Neuronal stem cell (in vitro differentiated cells): Measurements from ENCODE around the gene AADAC.
A peak's percentile ranks its signal among the peaks of the same experiment; 100 is the strongest.

Source experiments
- DNase-seq: peaks from one replicate; pipeline ENCODE4 v3.0.0-alpha.2; 2013; ENCODE audit warnings: low spot score
- H2AFZ ChIP-seq: one replicate; pipeline ENCODE4 v1.6.1; 2013; ENCODE audit warnings: mild to moderate bottlenecking, low read length, inconsistent platforms
- H2AK5ac ChIP-seq: 2 replicates; pipeline ENCODE4 v1.6.1; 2013; ENCODE audit warnings: low read depth, mild to moderate bottlenecking, inconsistent platforms, low read length, moderate library complexity, mixed read lengths
- H2BK120ac ChIP-seq: 2 replicates; pipeline ENCODE4 v1.6.1; 2013; ENCODE audit warnings: low read depth, mild to moderate bottlenecking, inconsistent platforms, low read length, moderate library complexity, mixed read lengths
- H2BK12ac ChIP-seq: one replicate; pipeline ENCODE4 v1.6.1; 2013; ENCODE audit warnings: low read length, inconsistent platforms
- H2BK15ac ChIP-seq: 2 replicates; pipeline ENCODE4 v1.6.1; 2013; ENCODE audit warnings: mild to moderate bottlenecking, low read length, inconsistent platforms, mixed read lengths
- H2BK5ac ChIP-seq: one replicate; pipeline ENCODE4 v1.6.1; 2013; ENCODE audit warnings: inconsistent platforms, mild to moderate bottlenecking, low read length, moderate library complexity
- H3K14ac ChIP-seq: one replicate; pipeline ENCODE4 v1.6.1; 2013; ENCODE audit warnings: low read length, inconsistent platforms
- H3K18ac ChIP-seq: 2 replicates; pipeline ENCODE4 v1.6.1; 2013; ENCODE audit warnings: low read length, inconsistent platforms
- H3K23ac ChIP-seq: 2 replicates; pipeline ENCODE4 v1.6.1; 2013; ENCODE audit warnings: low read depth, mild to moderate bottlenecking, mixed read lengths, low read length, inconsistent platforms; ENCODE audit not compliant: poor library complexity
- H3K27ac ChIP-seq: replicated peaks from 3 replicates; pipeline ENCODE4 v1.5.1; 2013; ENCODE audit warnings: low read length, inconsistent platforms
- H3K27me3 ChIP-seq, 3 experiments: 2 replicates each; pipeline ENCODE4 v1.6.1; 2013; ENCODE audit warnings: low read length in 3 of 3, mild to moderate bottlenecking in 2 of 3, inconsistent platforms in 1 of 3, low read depth in 1 of 3, mixed read lengths in 1 of 3, moderate library complexity in 1 of 3; ENCODE audit not compliant: control insufficient read depth in 3 of 3, insufficient read depth in 3 of 3
- H3K36me3 ChIP-seq, 2 donors: replicated peaks in 1 of 2; 2 replicates each; pipeline ENCODE4 v1.6.1; 2013; ENCODE audit warnings: low read length in 2 of 2; ENCODE audit not compliant: control insufficient read depth in 2 of 2, insufficient read depth in 2 of 2
- H3K4ac ChIP-seq: 2 replicates; pipeline ENCODE4 v1.6.1; 2013; ENCODE audit warnings: inconsistent platforms, mild to moderate bottlenecking, low read length, moderate library complexity
- H3K4me1 ChIP-seq, 2 donors: 1 replicate in 1 of 2; 2 replicates in 1 of 2; pipeline ENCODE4 v1.6.1; 2013; ENCODE audit warnings: low read length in 2 of 2, low read depth in 1 of 2; ENCODE audit not compliant: control insufficient read depth in 2 of 2, insufficient read depth in 1 of 2
- H3K4me2 ChIP-seq: one replicate; pipeline ENCODE4 v1.6.1; 2013; ENCODE audit warnings: mild to moderate bottlenecking, low read length, inconsistent platforms; ENCODE audit not compliant: insufficient read depth, poor library complexity, severe bottlenecking
- H3K4me3 ChIP-seq, 2 donors: 2 replicates each; pipeline ENCODE4 v1.5.1; 2013; ENCODE audit warnings: low read length in 2 of 2, mild to moderate bottlenecking in 2 of 2, inconsistent platforms in 1 of 2, moderate library complexity in 1 of 2
- H3K79me1 ChIP-seq: one replicate; pipeline ENCODE4 v1.6.1; 2013; ENCODE audit warnings: low read depth, mild to moderate bottlenecking, inconsistent platforms, low read length, moderate library complexity
- H3K9ac ChIP-seq: one replicate; pipeline ENCODE4 v1.6.1; 2013; ENCODE audit warnings: mild to moderate bottlenecking, low read depth, low read length, inconsistent platforms; ENCODE audit not compliant: poor library complexity
- H3K9me3 ChIP-seq, 2 donors: replicated peaks in 1 of 2; 2 replicates each; pipeline versions ENCODE3 to v1.6.1; 2013; ENCODE audit warnings: low read length in 2 of 2, mild to moderate bottlenecking in 2 of 2, inconsistent platforms in 1 of 2, low read depth in 1 of 2, mixed read lengths in 1 of 2, moderate library complexity in 1 of 2; ENCODE audit not compliant: control insufficient read depth in 2 of 2, insufficient read depth in 1 of 2
- H4K8ac ChIP-seq: one replicate; pipeline ENCODE4 v1.6.1; 2013; ENCODE audit warnings: low read depth, mild to moderate bottlenecking, inconsistent platforms, low read length, moderate library complexity
- H4K91ac ChIP-seq: one replicate; pipeline ENCODE4 v1.6.1; 2013; ENCODE audit warnings: low read length, low read depth, mild to moderate bottlenecking, inconsistent platforms; ENCODE audit not compliant: poor library complexity
- WGBS, 2 donors: extraction: QIAGEN DNeasy Blood & Tissue Kit; methylation state at CpG; one replicate each; pipeline ENCODE4 v1.1.7; 2013; ENCODE audit warnings: missing lambda C conversion rate in 2 of 2, mixed read lengths in 1 of 2; ENCODE audit not compliant: insufficient read length in 2 of 2, insufficient replicate concordance in 1 of 2; ENCODE audit errors: extremely low coverage in 2 of 2; 5-methylcytosine and 5-hydroxymethylcytosine counted together

Gene AADAC

GRCh38 chr3:151795276-151795675, 18.6 kb upstream of the AADAC start:
- Histone ChIP-seq H3K9me3 (no peaks in the 10 kb centered on the region), H2BK15ac (no peak overlapping the region), H3K18ac (no peak overlapping the region), H3K79me1 (no peaks in the 10 kb centered on the region), H3K4ac (no peak overlapping the region), H2BK5ac (no peak overlapping the region), H3K4me3 (no peak overlapping the region), H3K9ac (no peak overlapping the region), H3K27me3 (no peaks in the 10 kb centered on the region), H3K4me2 (no peak overlapping the region), H3K27ac (no peak overlapping the region), H3K36me3 (no peaks in the 10 kb centered on the region), H2BK120ac (no peak overlapping the region), H2BK12ac (no peak overlapping the region), H3K23ac (no peak overlapping the region), H3K4me1 (no peaks in the 10 kb centered on the region), H3K14ac (no peak overlapping the region), H4K91ac (no peak overlapping the region), H2AK5ac (no peak overlapping the region), H2AFZ (no peak overlapping the region), H4K8ac (no peak overlapping the region)
- DNase-seq: no peak
- no CpG with 5 or more reads among the region's 4 CpGs for WGBS, 2 donors

GRCh38 chr3:151796105-151796680, 17.7 kb upstream of the AADAC start:
- Histone ChIP-seq H3K79me1 (no peaks in the 10 kb centered on the region), H3K4me2 (no peak overlapping the region), H3K4me3 (no peak overlapping the region), H3K4me1 (no peaks in the 10 kb centered on the region), H3K14ac (no peak overlapping the region), H3K9ac (no peak overlapping the region), H2BK12ac (no peak overlapping the region), H4K91ac (no peak overlapping the region), H2BK15ac (no peak overlapping the region), H3K23ac (no peak overlapping the region), H2BK5ac (no peak overlapping the region), H3K27ac (no peak overlapping the region), H2AK5ac (no peak overlapping the region), H3K18ac (no peak overlapping the region), H2BK120ac (no peak overlapping the region), H2AFZ (no peak overlapping the region), H3K36me3 (no peaks in the 10 kb centered on the region), H3K9me3 (no peaks in the 10 kb centered on the region), H3K27me3 (no peaks in the 10 kb centered on the region), H3K4ac (no peak overlapping the region), H4K8ac (no peak overlapping the region)
- WGBS, 2 donors: no CpG with 5 or more reads among the region's 1 CpG
- no peak for DNase-seq

GRCh38 chr3:151798466-151798865, 15.4 kb upstream of the AADAC start:
- H3K14ac ChIP-seq: no peak overlapping the region
- no peak overlapping the region for H2AK5ac ChIP-seq
- no peak overlapping the region for H3K23ac ChIP-seq
- no peak overlapping the region for H3K9ac ChIP-seq
- H4K8ac ChIP-seq: no peak overlapping the region
- H3K4ac ChIP-seq: no peak overlapping the region
- H2BK12ac ChIP-seq: no peak overlapping the region
- H2BK15ac ChIP-seq: no peak overlapping the region
- H3K4me2 ChIP-seq: no peak overlapping the region
- H2BK120ac ChIP-seq: no peak overlapping the region
- H3K4me3 ChIP-seq: no peak overlapping the region
- no peaks in the 10 kb centered on the region for H3K4me1 ChIP-seq
- WGBS, 2 donors: no CpG with 5 or more reads among the region's 2 CpGs
- no peak overlapping the region for H3K27ac ChIP-seq
- H3K9me3 ChIP-seq: no peaks in the 10 kb centered on the region
- no peak overlapping the region for H4K91ac ChIP-seq
- H2AFZ ChIP-seq: no peak overlapping the region
- H3K27me3 ChIP-seq: no peaks in the 10 kb centered on the region
- H2BK5ac ChIP-seq: no peak overlapping the region
- no peaks in the 10 kb centered on the region for H3K36me3 ChIP-seq
- no peaks in the 10 kb centered on the region for H3K79me1 ChIP-seq
- DNase-seq: no peak
- no peak overlapping the region for H3K18ac ChIP-seq

- Histone ChIP-seq H4K8ac (no peak overlapping the region), H3K79me1 (no peaks in the 10 kb centered on the region), H3K4ac (no peak overlapping the region), H2BK5ac (no peak overlapping the region), H3K14ac (no peak overlapping the region), H3K9me3 (no peaks in the 10 kb centered on the region), H3K27ac (no peak overlapping the region), H2AFZ (no peak overlapping the region), H3K4me1 (no peaks in the 10 kb centered on the region), H3K9ac (no peak overlapping the region), H3K36me3 (no peaks in the 10 kb centered on the region), H2BK120ac (no peak overlapping the region), H3K23ac (no peak overlapping the region), H3K4me3 (no peak overlapping the region), H2AK5ac (no peak overlapping the region), H2BK15ac (no peak overlapping the region), H4K91ac (no peak overlapping the region), H3K27me3 (no peaks in the 10 kb centered on the region), H2BK12ac (no peak overlapping the region), H3K4me2 (no peak overlapping the region), H3K18ac (no peak overlapping the region)
- peak; percentile 20 for DNase-seq
- WGBS, 2 donors: no CpG with 5 or more reads among the region's 2 CpGs
Measured at GRCh38 chr3:151800431-151800830, 13.5 kb upstream of the AADAC start.
